Measurements from ENCODE around the gene LRRTM1. TPM values are rescaled to one million over a fixed set of nuclear protein-coding genes. Genes with fewer than 3 reads are reported as not detected.
A peak's percentile ranks its signal among the peaks of the same experiment; 100 is the strongest.

The LRRTM1 gene, protein sequence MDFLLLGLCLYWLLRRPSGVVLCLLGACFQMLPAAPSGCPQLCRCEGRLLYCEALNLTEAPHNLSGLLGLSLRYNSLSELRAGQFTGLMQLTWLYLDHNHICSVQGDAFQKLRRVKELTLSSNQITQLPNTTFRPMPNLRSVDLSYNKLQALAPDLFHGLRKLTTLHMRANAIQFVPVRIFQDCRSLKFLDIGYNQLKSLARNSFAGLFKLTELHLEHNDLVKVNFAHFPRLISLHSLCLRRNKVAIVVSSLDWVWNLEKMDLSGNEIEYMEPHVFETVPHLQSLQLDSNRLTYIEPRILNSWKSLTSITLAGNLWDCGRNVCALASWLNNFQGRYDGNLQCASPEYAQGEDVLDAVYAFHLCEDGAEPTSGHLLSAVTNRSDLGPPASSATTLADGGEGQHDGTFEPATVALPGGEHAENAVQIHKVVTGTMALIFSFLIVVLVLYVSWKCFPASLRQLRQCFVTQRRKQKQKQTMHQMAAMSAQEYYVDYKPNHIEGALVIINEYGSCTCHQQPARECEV
- polyA plus RNA-seq = 0.61 and 0.86 TPM in 2 replicates
- 1.3 and 1.9 TPM in 2 replicates for polyA minus RNA-seq

DNA sequence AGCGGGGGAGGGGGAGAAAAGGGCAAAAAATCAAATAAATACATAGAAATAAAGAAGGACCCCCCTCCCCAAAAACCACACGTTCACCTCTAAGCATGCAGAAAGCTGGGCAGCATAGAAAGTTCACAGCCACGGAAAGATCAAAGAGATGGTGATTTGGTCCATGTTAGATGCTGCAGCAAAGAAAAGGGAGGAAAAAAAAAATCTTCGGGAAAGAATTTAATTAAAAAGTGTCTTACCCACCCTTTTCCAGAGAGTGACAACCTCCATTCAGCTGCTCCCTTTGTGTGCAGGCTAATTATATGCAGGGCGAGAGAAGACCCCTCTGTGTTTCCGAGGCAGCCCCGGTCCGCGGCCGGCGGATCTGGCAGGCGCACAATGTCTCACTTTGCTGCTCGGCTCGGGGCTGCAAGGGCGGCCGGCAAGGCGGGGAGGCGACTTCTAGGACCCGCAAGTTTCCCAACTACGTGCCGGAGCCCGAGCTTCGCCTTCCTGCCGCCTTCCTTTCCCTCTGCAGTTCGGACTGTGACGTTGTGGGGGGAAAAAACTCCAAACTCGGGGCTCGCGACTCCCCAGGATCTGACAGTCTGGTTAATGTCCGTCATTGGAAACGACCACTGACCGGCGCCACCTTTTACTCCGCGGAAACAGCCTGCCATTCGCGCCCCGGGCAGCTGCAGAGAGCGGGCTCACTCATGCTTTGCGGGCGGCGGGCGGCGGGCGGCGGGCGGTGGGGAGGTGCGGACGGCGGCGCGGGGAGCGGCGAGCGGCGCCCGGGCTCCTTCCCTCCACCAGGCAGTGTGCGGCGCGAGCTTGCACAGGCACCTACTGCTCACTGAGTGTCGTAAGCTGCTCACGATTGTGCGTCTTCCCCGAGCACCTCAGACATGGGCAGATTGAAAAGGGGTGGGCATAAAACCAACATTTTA is at the start of gene LRRTM1:
LRRTM1 (minus strand) TSS at position 844 of the 929 bp plus-strand sequence. CDS start 933 bp downstream, outside the sequence.
- Histone ChIP-seq H3K9me3 (ENCODE audit: low read length) (no peaks in the 10 kb centered on the region), H3K27me3 (ENCODE audit: insufficient read depth, low read depth, low read length) (peaks cover 47% of the 10 kb centered on the region), H3K4me2 (ENCODE audit: low read length) (peak within 1 kb of the TSS; percentile 74), H3K36me3 (ENCODE audit: insufficient read depth, low read length) (no peaks in the 10 kb centered on the region), H3K79me2 (replicated peaks; ENCODE audit: insufficient read depth, low read length) (no peaks in the 10 kb centered on the region), H3K27ac (ENCODE audit: low read length) (no peak within 1 kb of the TSS), H3K9ac (ENCODE audit: low read length) (peak within 1 kb of the TSS; percentile 56), H3F3A (ENCODE audit: insufficient read depth, low read length, poor library complexity, severe bottlenecking) (no peaks in the 10 kb centered on the region), H4K20me1 (ENCODE audit: insufficient read depth) (no peaks in the 10 kb centered on the region), H3K4me3 (ENCODE audit: low read length) (peak within 1 kb of the TSS; percentile 75), H2AFZ (ENCODE audit: low read depth, low read length) (no peak within 1 kb of the TSS), H3K9me2 (ENCODE audit: insufficient read depth, low read length) (no peaks in the 10 kb centered on the region)
- TF ChIP-seq RAD21 (conservative IDR thresholded peaks at IDR 0.05) (peak; percentile 59), POLR2AphosphoS5 (IDR thresholded peaks at IDR 0.05) (peak; percentile 40), EZH2 (IDR thresholded peaks at IDR 0.05; ENCODE audit: borderline replicate concordance, insufficient read depth, low read length, poor library complexity, severe bottlenecking) (no peak)
- TF ChIP-seq, protein P1, sequence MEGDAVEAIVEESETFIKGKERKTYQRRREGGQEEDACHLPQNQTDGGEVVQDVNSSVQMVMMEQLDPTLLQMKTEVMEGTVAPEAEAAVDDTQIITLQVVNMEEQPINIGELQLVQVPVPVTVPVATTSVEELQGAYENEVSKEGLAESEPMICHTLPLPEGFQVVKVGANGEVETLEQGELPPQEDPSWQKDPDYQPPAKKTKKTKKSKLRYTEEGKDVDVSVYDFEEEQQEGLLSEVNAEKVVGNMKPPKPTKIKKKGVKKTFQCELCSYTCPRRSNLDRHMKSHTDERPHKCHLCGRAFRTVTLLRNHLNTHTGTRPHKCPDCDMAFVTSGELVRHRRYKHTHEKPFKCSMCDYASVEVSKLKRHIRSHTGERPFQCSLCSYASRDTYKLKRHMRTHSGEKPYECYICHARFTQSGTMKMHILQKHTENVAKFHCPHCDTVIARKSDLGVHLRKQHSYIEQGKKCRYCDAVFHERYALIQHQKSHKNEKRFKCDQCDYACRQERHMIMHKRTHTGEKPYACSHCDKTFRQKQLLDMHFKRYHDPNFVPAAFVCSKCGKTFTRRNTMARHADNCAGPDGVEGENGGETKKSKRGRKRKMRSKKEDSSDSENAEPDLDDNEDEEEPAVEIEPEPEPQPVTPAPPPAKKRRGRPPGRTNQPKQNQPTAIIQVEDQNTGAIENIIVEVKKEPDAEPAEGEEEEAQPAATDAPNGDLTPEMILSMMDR (IDR thresholded peaks at IDR 0.05; ENCODE audit: poor library complexity, severe bottlenecking) = peak; percentile 31

DNA sequence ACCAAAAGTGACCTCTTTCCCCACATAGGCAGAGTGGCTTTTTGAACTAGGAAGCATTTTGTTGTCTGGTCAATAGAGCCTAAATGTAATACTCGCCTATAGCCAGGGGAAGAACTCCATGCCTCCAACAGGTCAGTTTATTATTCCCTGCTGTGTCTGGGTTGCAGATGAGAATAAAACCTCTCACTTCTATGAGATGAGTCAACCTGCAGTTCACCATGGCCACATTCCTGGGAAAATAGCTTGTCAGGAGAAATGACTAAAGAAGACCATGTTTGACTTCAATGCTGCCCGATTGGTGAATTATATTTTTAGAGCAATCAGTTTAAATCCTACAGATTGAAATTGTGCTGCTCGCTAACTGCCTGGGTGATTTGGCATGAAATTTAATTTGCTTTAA is 46.7 kb upstream of the LRRTM1 start:
- no peak overlapping the region for H3K27ac ChIP-seq (ENCODE audit: low read length)
- H3K36me3 ChIP-seq (ENCODE audit: insufficient read depth, low read length) = no peaks in the 10 kb centered on the region
- H3K9ac ChIP-seq (ENCODE audit: low read length) = no peak overlapping the region
- no peaks in the 10 kb centered on the region for H3F3A ChIP-seq (ENCODE audit: insufficient read depth, low read length, poor library complexity, severe bottlenecking)
- H4K20me1 ChIP-seq (ENCODE audit: insufficient read depth) = no peaks in the 10 kb centered on the region
- no peak overlapping the region for H3K4me3 ChIP-seq (ENCODE audit: low read length)
- H3K79me2 ChIP-seq (replicated peaks; ENCODE audit: insufficient read depth, low read length) = no peaks in the 10 kb centered on the region
- no peaks in the 10 kb centered on the region for H3K27me3 ChIP-seq (ENCODE audit: insufficient read depth, low read depth, low read length)
- H2AFZ ChIP-seq (ENCODE audit: low read depth, low read length) = no peak overlapping the region
- TF ChIP-seq POLR2AphosphoS5 (IDR thresholded peaks at IDR 0.05) (no peak), RAD21 (conservative IDR thresholded peaks at IDR 0.05) (no peak), MXI1 (conservative IDR thresholded peaks at IDR 0.05; ENCODE audit: poor library complexity, severe bottlenecking) (no peak), TAF1 (IDR thresholded peaks at IDR 0.05; ENCODE audit: low read depth) (no peak), EZH2 (IDR thresholded peaks at IDR 0.05; ENCODE audit: borderline replicate concordance, insufficient read depth, low read length, poor library complexity, severe bottlenecking) (no peak), SMC3 (conservative IDR thresholded peaks at IDR 0.05; ENCODE audit: poor library complexity) (no peak), EP300 (conservative IDR thresholded peaks at IDR 0.05; ENCODE audit: poor library complexity, severe bottlenecking) (no peak)
- TF ChIP-seq, protein P2, sequence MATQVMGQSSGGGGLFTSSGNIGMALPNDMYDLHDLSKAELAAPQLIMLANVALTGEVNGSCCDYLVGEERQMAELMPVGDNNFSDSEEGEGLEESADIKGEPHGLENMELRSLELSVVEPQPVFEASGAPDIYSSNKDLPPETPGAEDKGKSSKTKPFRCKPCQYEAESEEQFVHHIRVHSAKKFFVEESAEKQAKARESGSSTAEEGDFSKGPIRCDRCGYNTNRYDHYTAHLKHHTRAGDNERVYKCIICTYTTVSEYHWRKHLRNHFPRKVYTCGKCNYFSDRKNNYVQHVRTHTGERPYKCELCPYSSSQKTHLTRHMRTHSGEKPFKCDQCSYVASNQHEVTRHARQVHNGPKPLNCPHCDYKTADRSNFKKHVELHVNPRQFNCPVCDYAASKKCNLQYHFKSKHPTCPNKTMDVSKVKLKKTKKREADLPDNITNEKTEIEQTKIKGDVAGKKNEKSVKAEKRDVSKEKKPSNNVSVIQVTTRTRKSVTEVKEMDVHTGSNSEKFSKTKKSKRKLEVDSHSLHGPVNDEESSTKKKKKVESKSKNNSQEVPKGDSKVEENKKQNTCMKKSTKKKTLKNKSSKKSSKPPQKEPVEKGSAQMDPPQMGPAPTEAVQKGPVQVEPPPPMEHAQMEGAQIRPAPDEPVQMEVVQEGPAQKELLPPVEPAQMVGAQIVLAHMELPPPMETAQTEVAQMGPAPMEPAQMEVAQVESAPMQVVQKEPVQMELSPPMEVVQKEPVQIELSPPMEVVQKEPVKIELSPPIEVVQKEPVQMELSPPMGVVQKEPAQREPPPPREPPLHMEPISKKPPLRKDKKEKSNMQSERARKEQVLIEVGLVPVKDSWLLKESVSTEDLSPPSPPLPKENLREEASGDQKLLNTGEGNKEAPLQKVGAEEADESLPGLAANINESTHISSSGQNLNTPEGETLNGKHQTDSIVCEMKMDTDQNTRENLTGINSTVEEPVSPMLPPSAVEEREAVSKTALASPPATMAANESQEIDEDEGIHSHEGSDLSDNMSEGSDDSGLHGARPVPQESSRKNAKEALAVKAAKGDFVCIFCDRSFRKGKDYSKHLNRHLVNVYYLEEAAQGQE (IDR thresholded peaks at IDR 0.05; ENCODE audit: borderline replicate concordance) = no peak
- TF ChIP-seq, protein P1 (IDR thresholded peaks at IDR 0.05; ENCODE audit: poor library complexity, severe bottlenecking) = no peak
- no peaks in the 10 kb centered on the region for H3K9me2 ChIP-seq (ENCODE audit: insufficient read depth, low read length)
- no peaks in the 10 kb centered on the region for H3K9me3 ChIP-seq (ENCODE audit: low read length)
- H3K4me2 ChIP-seq (ENCODE audit: low read length) = no peak overlapping the region
